K562 treated with DMSO at 1 percent for 4 hours (cell line): ENCODE measurements around the gene EDN3. TPM values are rescaled to one million over a fixed set of nuclear protein-coding genes. Genes with fewer than 3 reads are reported as not detected.

Experiments used
- total RNA-seq: library from RNA; unstranded; fragments of 300-600 nt; gene quantifications from 2 replicates; pipeline ENCODE4 v1.2.3, GENCODE V29; 2022; ENCODE audit not compliant: insufficient read depth

Gene EDN3, protein sequence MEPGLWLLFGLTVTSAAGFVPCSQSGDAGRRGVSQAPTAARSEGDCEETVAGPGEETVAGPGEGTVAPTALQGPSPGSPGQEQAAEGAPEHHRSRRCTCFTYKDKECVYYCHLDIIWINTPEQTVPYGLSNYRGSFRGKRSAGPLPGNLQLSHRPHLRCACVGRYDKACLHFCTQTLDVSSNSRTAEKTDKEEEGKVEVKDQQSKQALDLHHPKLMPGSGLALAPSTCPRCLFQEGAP
- not detected in 2 replicates for total RNA-seq

GRCh38 chr20:59300333-59301081 lies at the start of gene EDN3:
Gene EDN3, plus strand, starts transcription at chr20:59300611. Its CDS starts 202 bp downstream, at chr20:59300813.

Other genes starting within 250 kb of the EDN3 start
- gene ZNF831, start 136.8 kb upstream of the EDN3 start, total RNA-seq = not detected in 2 replicates